RWPE2 (cell line): ENCODE data around the gene AKAP10.

Experiments
- ATAC-seq: fragments of 200-7000 bp; cut with Tn5 transposase; 3 replicates; pipeline ENCODE4 v1.9.1; 2021; ENCODE audit warnings: low read depth
- DNase-seq: peaks from one replicate; pipeline ENCODE4 v3.0.0-alpha.2; 2020; ENCODE audit warnings: low spot score
- H3K27ac ChIP-seq: fragments of 450-650 bp; 2 replicates; pipeline ENCODE4 v1.5.1; 2017; ENCODE audit warnings: mild to moderate bottlenecking; ENCODE audit not compliant: poor library complexity, severe bottlenecking
- H3K27me3 ChIP-seq: fragments of 250-450 bp; sonication (Bioruptor Pico); 2 replicates; pipeline ENCODE4 v1.5.1; 2021; ENCODE audit warnings: mild to moderate bottlenecking, moderate library complexity; ENCODE audit not compliant: insufficient read depth, poor library complexity, severe bottlenecking
- H3K36me3 ChIP-seq: fragments of 250-450 bp; sonication (Bioruptor Pico); 2 replicates; pipeline ENCODE4 v1.5.1; 2020; ENCODE audit warnings: low read depth, mild to moderate bottlenecking, moderate library complexity
- H3K4me1 ChIP-seq: fragments of 250-450 bp; sonication (Bioruptor Pico); 2 replicates; pipeline ENCODE4 v1.5.1; 2021; ENCODE audit warnings: mild to moderate bottlenecking, moderate library complexity; ENCODE audit not compliant: insufficient read depth, poor library complexity, severe bottlenecking
- H3K4me3 ChIP-seq: fragments of 250-450 bp; sonication (Bioruptor Pico); 2 replicates; pipeline ENCODE4 v1.5.1; 2021; ENCODE audit warnings: mild to moderate bottlenecking, moderate library complexity; ENCODE audit not compliant: severe bottlenecking
- H3K9me3 ChIP-seq: fragments of 250-450 bp; sonication (Bioruptor Pico); 2 replicates; pipeline ENCODE4 v1.5.1; 2021; ENCODE audit warnings: mild to moderate bottlenecking, moderate library complexity; ENCODE audit not compliant: severe bottlenecking
- CTCF ChIP-seq: fragments of 450-650 bp; IDR thresholded peaks from one replicate; pipeline ENCODE4 v1.5.1; 2017; ENCODE audit warnings: mild to moderate bottlenecking, moderate library complexity; ENCODE audit not compliant: poor library complexity, severe bottlenecking

Gene AKAP10

GRCh38 chr17:19945009-19945626 lies 32.5 kb downstream of the AKAP10 start:
- TF ChIP-seq CTCF: no peak
- Histone ChIP-seq H3K27me3 (no peaks in the 10 kb centered on the region), H3K36me3 (peaks cover 71% of the 10 kb centered on the region), H3K27ac (no peak overlapping the region), H3K9me3 (no peaks in the 10 kb centered on the region), H3K4me3 (no peak overlapping the region), H3K4me1 (peaks cover 18% of the 10 kb centered on the region)
- DNase-seq (no peak), ATAC-seq (no peak)

DNA sequence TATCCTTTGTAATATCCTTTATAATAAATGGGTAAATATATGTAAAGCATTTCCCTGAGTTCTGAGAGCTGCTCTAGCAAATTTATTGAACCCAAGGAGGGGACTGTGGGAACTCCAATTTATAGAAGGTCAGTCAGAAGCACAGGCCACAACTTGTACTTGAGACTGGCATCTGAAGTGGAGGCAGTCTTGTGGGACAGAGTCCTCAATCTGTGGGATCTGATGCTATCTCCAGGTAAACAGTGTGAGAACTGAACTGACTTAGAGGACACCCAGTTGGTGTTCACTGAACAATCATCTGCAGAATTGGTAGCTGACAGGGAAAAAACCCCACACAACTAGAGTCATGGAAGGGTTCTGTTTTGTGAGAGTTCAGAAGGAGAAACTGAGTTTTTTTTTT lies 34.0 kb downstream of the AKAP10 start:
- H3K36me3 ChIP-seq: peaks cover 79% of the 10 kb centered on the region
- no peak overlapping the region for H3K4me3 ChIP-seq
- DNase-seq (no peak), ATAC-seq (no peak)
- no peaks in the 10 kb centered on the region for H3K27me3 ChIP-seq
- H3K4me1 ChIP-seq: peaks cover 18% of the 10 kb centered on the region
- no peaks in the 10 kb centered on the region for H3K9me3 ChIP-seq
- no peak overlapping the region for H3K27ac ChIP-seq
- TF ChIP-seq CTCF: no peak

DNA sequence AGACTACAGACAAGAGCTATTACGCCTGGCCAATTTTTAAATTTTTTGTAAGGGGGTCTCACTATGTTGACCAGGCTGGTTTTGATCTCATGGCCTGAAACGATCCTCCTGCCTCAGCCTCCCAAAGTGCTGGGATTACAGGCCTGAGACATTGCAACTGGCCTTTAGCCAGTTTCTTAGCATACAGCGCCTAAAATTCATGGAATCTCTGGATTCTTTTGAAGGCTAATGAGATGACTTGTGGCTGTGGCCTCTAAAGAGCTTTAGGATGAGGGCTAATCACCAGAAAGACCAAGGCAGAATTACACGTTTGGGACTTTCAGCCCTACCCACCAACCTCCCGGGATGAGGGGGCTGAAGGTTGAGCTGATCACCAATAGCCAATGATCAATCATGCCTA lies 34.6 kb downstream of the AKAP10 start:
- H3K27ac ChIP-seq: no peak overlapping the region
- no peak for TF ChIP-seq CTCF
- peaks cover 18% of the 10 kb centered on the region for H3K4me1 ChIP-seq
- H3K9me3 ChIP-seq: no peaks in the 10 kb centered on the region
- H3K36me3 ChIP-seq: peaks cover 76% of the 10 kb centered on the region
- DNase-seq (no peak), ATAC-seq (no peak)
- no peak overlapping the region for H3K4me3 ChIP-seq
- no peaks in the 10 kb centered on the region for H3K27me3 ChIP-seq

- DNase-seq (no peak), ATAC-seq (peak; percentile 67; the same call in 2 of the 3 replicates)
- H3K9me3 ChIP-seq: no peaks in the 10 kb centered on the region
- H3K27ac ChIP-seq: peak overlapping the region; percentile 21
- peaks cover 18% of the 10 kb centered on the region for H3K4me1 ChIP-seq
- H3K27me3 ChIP-seq: no peaks in the 10 kb centered on the region
- no peak for TF ChIP-seq CTCF
- H3K36me3 ChIP-seq: peaks cover 75% of the 10 kb centered on the region
- no peak overlapping the region for H3K4me3 ChIP-seq
Observed at GRCh38 chr17:19940722-19941464, 36.7 kb downstream of the AKAP10 start.
